Astrocyte of the cerebellum (primary cell): ENCODE measurements around the gene ORAI1.
"Not testable (repeated sequence)": the region's sequence is repeated elsewhere in the genome, so short reads cannot be mapped to it uniquely, and the experiment has no call there.

ENCODE experiments used
- DNase-seq: peaks from one replicate; pipeline ENCODE4 v3.0.0-alpha.2; 2011; ENCODE audit warnings: low read depth
- H3K4me3 ChIP-seq: 2 replicates; pipeline ENCODE4 v1.5.1; 2011; ENCODE audit warnings: mild to moderate bottlenecking, low read depth, low read length, moderate library complexity
- CTCF ChIP-seq: IDR thresholded peaks from 2 replicates; pipeline ENCODE4 v1.5.1; 2012; ENCODE audit warnings: low read length, low read depth, moderate library complexity, mild to moderate bottlenecking; ENCODE audit errors: missing control alignments
- in situ Hi-C: cut with HindIII; loops from 2 replicates; pipeline ENCODE4 v1.10.0; 2017; ENCODE audit warnings: low sequenced_read_pairs

ORAI1 gene

GRCh38 chr12:121663610-121663929, 37.2 kb downstream of the ORAI1 start:
- in situ Hi-C loops, result no loop called here
- no peak for TF ChIP-seq CTCF
- no peak overlapping the region for H3K4me3 ChIP-seq
- DNase-seq, result no peak

DNA sequence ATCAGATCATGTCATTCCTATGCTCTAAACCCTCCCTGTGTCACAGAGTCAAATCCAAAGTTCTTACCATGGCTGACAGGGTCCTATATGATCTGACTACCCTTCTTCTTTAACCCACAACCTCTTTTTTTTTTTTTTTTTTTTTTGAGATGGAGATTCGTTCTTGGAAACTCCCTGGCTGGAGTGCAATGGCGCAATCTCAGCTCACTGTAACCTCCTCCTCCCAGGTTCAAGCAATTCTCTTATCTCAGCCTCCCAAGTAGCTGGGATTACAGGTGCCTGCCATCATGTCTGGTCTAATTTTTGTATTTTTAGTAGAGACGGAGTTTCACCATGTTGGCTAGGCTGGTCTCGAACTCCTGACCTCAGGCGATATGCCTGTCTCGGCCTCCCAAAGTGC, 40.5 kb downstream of the ORAI1 start:
- DNase-seq, H3K4me3 ChIP-seq, in situ Hi-C loops: not testable (repeated sequence)

DNA sequence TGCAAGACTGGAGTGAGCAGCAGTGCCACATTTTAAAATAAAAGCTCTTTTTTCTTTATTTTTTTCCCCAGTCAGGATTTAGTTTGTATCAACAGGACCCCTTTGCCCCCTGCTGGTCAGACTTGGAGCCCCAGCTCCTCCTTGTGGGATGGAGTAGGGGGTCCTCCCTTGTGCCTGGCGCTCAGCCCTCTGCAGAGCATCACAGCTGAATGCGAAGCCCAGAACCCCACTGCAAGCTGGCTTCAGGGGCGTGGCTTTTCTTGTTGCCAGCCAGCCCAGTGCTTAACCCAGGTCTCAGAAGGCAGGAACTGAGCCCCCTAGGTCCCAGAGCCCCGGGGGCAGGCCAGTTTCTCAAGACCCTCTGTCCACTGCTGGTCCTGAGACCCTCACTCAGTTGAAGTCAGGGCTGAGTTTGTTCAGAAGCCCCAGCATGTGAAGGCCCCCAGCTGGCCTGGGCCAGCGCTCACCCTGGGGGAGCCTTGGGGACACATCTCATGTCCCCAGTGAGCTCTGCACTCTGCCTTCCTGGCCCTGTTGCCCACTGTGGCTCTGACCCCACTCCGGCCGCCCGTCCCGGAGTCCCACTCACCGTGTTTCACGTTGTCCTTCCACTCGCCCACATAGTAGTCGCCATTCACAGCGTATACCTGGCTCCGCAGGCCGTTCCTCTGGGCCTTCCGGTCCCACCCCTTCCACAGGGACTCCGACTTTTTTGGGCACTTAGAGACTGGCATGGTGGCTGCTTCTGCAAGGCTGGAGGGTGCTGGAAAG, 42.6 kb downstream of the ORAI1 start:
- in situ Hi-C loops, result no loop called here
- peak; percentile 69 for TF ChIP-seq CTCF
- H3K4me3 ChIP-seq, result no peak overlapping the region
- peak; percentile 15 for DNase-seq

GRCh38 chr12:121669521-121669900, 43.2 kb downstream of the ORAI1 start, which contains the start of gene MORN3:
Gene MORN3 (minus strand): TSS chr12:121669654. CDS start chr12:121669483, 171 bp downstream.
- H3K4me3 ChIP-seq, result no peak within 1 kb of the TSS
- in situ Hi-C loops, result no loop called here
- no peak for TF ChIP-seq CTCF
- no peak for DNase-seq

- no peak for DNase-seq
- TF ChIP-seq CTCF, result no peak
- peak overlapping the region; percentile 57 for H3K4me3 ChIP-seq
- in situ Hi-C loops, result no loop called here
These were observed 46.7 kb downstream of the ORAI1 start for GRCh38 chr12:121673013-121673511.

DNA sequence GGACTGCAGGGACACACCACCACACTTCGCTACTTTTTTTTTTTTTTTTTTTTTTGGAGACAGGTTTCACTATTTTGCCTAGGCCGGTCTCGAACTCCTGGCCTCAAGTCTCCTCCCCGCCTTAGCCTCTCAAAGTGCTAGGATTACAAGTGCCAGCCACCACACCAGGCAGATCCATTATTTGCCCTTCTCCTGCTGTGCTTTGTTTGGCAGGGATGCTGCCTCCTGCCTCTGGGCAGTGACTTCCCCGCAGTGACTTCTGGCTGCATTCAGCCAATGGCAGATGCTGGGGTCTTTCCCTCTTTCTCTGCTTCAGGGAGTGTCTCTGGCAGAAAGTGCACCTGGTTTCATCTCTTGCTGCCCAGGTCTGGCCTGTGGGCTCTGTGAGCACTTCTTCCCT, 49.9 kb downstream of the ORAI1 start:
- in situ Hi-C loops, result no loop called here
- no peak for TF ChIP-seq CTCF
- no peak overlapping the region for H3K4me3 ChIP-seq

DNA sequence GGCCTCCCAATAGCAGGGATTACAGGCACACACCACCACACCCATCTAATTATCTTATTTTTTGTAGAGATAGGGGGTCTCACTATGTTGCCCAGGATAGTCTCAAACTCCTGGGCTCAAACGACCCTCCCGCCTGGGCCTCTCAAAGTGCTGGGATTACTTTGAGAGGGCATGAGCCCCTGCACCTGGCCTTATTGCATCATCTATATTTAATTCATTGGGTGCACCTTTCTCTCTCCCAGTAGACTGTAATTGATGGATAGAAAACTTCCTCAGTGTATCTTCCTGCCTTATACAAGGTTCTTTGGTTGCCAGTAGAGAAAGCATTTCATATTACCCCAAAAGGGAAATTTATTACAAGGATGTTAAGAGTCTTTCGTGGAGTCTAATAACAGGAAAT, 52.0 kb downstream of the ORAI1 start:
- no peak overlapping the region for H3K4me3 ChIP-seq
- in situ Hi-C loops, result no loop called here
- DNase-seq, result no peak
- TF ChIP-seq CTCF, result no peak

More for the DNA sequence above, 49.9 kb downstream of the ORAI1 start:
- DNase-seq, result no peak
